GM12878 (cell line): Measurements from ENCODE around the gene CHSY3. TPM values are rescaled to one million over a fixed set of nuclear protein-coding genes. Genes with fewer than 3 reads are reported as not detected.

Source experiments
- ATAC-seq: fragments of 200-7000 bp; cut with Tn5 transposase; 3 replicates; pipeline ENCODE4 v1.9.1; 2020; ENCODE audit warnings: mild to moderate bottlenecking, moderate library complexity
- BruUV-seq: library from RNA; stranded (reverse); fragments of 400-500 nt; replicated peaks from 2 replicates; lab custom pipeline; 2021; lab: Mats Ljungman, UMichigan
- CTCF ChIA-PET: fragments of 300-600 bp; sonication (Branson Sonifier 250); formaldehyde crosslinking; extraction: SDS; loops from one replicate; lab custom pipeline; 2021; ENCODE audit warnings: inconsistent platforms; lab: Yijun Ruan, JAX
- POLR2A ChIA-PET: fragments of 350-600 bp; formaldehyde crosslinking; extraction: SDS; loops from one replicate; lab custom pipeline; 2021; ENCODE audit warnings: inconsistent platforms; lab: Charles Lee
- RAD21 ChIA-PET: fragments of 300-600 bp; sonication (Branson Sonifier 250); formaldehyde crosslinking; loops from one replicate; lab custom pipeline; 2023; ENCODE audit warnings: antibody characterized with exemption; ENCODE audit not compliant: unreplicated experiment; lab: Charles Lee
- SMC1A ChIA-PET: fragments of 300-600 bp; sonication (Branson Sonifier 250); formaldehyde crosslinking; loops from one replicate; lab custom pipeline; 2023; ENCODE audit not compliant: unreplicated experiment, uncharacterized antibody; lab: Charles Lee
- DNase-seq: peaks from one replicate; pipeline ENCODE4 v3.0.0-alpha.2; 2011; ENCODE audit warnings: low read depth, low spot score
- FAIRE-seq: peaks from 3 replicates; lab custom pipeline; 2011; peaks lifted over from hg19 to GRCh38; lab: Jason Lieb, UNC
- H2AFZ ChIP-seq: 2 replicates; pipeline ENCODE4 v1.6.0; 2011; ENCODE audit warnings: low read depth, low read length, control low read depth; ENCODE audit not compliant: control insufficient read depth
- H3K27ac ChIP-seq: 2 replicates; pipeline ENCODE4 v1.5.1; 2011; ENCODE audit warnings: control low read depth; ENCODE audit not compliant: control insufficient read depth, insufficient read depth
- H3K27me3 ChIP-seq, 2 experiments: replicated peaks in 1 of 2; 2 replicates each; pipeline versions ENCODE4 v1.6.0 to v1.6.1; 2011; ENCODE audit warnings: low read length in 1 of 2; ENCODE audit not compliant: control insufficient read depth in 2 of 2, insufficient read depth in 2 of 2
- H3K36me3 ChIP-seq, 2 experiments: 2 replicates each; pipeline ENCODE4 v1.5.1; 2011; ENCODE audit warnings: low read length in 1 of 2; ENCODE audit not compliant: control insufficient read depth in 2 of 2, insufficient read depth in 2 of 2
- H3K4me1 ChIP-seq: 2 replicates; pipeline ENCODE4 v1.6.1; 2011; ENCODE audit warnings: mild to moderate bottlenecking, low read length, moderate library complexity, mixed read lengths; ENCODE audit not compliant: control insufficient read depth, insufficient read depth
- H3K4me2 ChIP-seq: 2 replicates; pipeline ENCODE4 v1.6.0; 2011; ENCODE audit warnings: control low read depth; ENCODE audit not compliant: control insufficient read depth, insufficient read depth
- H3K4me3 ChIP-seq: fragments of 200-600 bp; sonication (generic); 2 replicates; pipeline ENCODE4 v1.5.1; 2016
- H3K79me2 ChIP-seq: 2 replicates; pipeline ENCODE4 v1.6.0; 2011; ENCODE audit warnings: low read length; ENCODE audit not compliant: control insufficient read depth, insufficient read depth
- H3K9ac ChIP-seq: 2 replicates; pipeline ENCODE4 v1.8.0; 2011; ENCODE audit warnings: low read length, control low read depth, mixed read lengths; ENCODE audit not compliant: control insufficient read depth, insufficient read depth
- H3K9me3 ChIP-seq: replicated peaks from 3 replicates; pipeline ENCODE4 v1.5.1; 2011; ENCODE audit warnings: mild to moderate bottlenecking, low read length; ENCODE audit not compliant: control insufficient read depth, insufficient read depth
- H4K20me1 ChIP-seq: 2 replicates; pipeline ENCODE4 v1.6.0; 2011; ENCODE audit not compliant: control insufficient read depth, insufficient read depth
- BACH1 ChIP-seq: fragments of 450-650 bp; IDR thresholded peaks from 2 replicates; pipeline ENCODE4 v1.6.1; 2017; ENCODE audit warnings: mild to moderate bottlenecking, borderline replicate concordance
- BCL11A ChIP-seq: IDR thresholded peaks from 2 replicates; pipeline ENCODE4 v1.6.1; 2011; ENCODE audit warnings: low read depth, low read length
- PRDM15 ChIP-seq: fragments of 450-650 bp; formaldehyde crosslinking; IDR thresholded peaks from 2 replicates; pipeline ENCODE4 v1.4.0; 2020; ENCODE audit warnings: mild to moderate bottlenecking, moderate library complexity
- RELB ChIP-seq: fragments of 450-650 bp; IDR thresholded peaks from 2 replicates; pipeline ENCODE4 v1.6.1; 2017; ENCODE audit warnings: low read depth, mild to moderate bottlenecking, moderate library complexity
- SREBF1 ChIP-seq: IDR thresholded peaks from 2 replicates; pipeline ENCODE4 v1.6.1; 2012; ENCODE audit warnings: mild to moderate bottlenecking, low read length
- SUZ12 ChIP-seq: fragments of 200-600 bp; sonication (generic); IDR thresholded peaks from one replicate; pipeline ENCODE4 v1.6.1; 2018; ENCODE audit warnings: antibody characterized with exemption, mild to moderate bottlenecking; ENCODE audit not compliant: unreplicated experiment
- TCF12 ChIP-seq: IDR thresholded peaks from 2 replicates; pipeline ENCODE4 v1.6.1; 2011; ENCODE audit warnings: low read depth, mild to moderate bottlenecking, low read length
- TCF7 ChIP-seq: IDR thresholded peaks from 2 replicates; pipeline ENCODE4 v1.6.1; 2014; ENCODE audit warnings: antibody characterized with exemption, borderline replicate concordance
- YY1 ChIP-seq: IDR thresholded peaks from 2 replicates; pipeline ENCODE4 v1.6.1; 2011; ENCODE audit warnings: low read depth, mild to moderate bottlenecking, low read length
- ZNF24 ChIP-seq: fragments of 450-650 bp; IDR thresholded peaks from 2 replicates; pipeline ENCODE4 v1.6.1; 2017; ENCODE audit warnings: antibody characterized with exemption, mild to moderate bottlenecking
- WGBS: methylation state at CpG from one replicate; pipeline ENCODE4 v1.1.6; 2016; ENCODE audit warnings: low lambda C conversion rate; ENCODE audit not compliant: insufficient replicate concordance, insufficient coverage; ENCODE audit errors: missing lambda C conversion rate; 5-methylcytosine and 5-hydroxymethylcytosine counted together
- in situ Hi-C: fragments of 300-500 bp; cut with MboI; formaldehyde crosslinking; loops from 9 replicates; pipeline ENCODE4 v1.14.3; 2018; ENCODE audit warnings: mixed read lengths
- intact Hi-C: fragments of 100-400 bp; cut with micrococcal nuclease; formaldehyde crosslinking; loops from one replicate; pipeline ENCODE4 v1.14.2; 2022; ENCODE audit not compliant: unreplicated experiment
- polyA plus RNA-seq, 11 experiments: library from polyadenylated mRNA; depleted of rRNA in 4 of 11; unstranded in 6 of 11; stranded (reverse) in 5 of 11; fragments of >200 nt; fragmentation: Nextera tagmentation in 4 of 11; fragmentation: Illumina TruSeq in 1 of 11; extraction: Ambion mirVana in 4 of 11; extraction: Trizol in 1 of 11; gene quantifications; 1 replicate in 1 of 11; 2 replicates in 10 of 11; pipeline versions ENCODE4 v1.2.1 to v1.2.3, GENCODE V29; 2011 to 2016; ENCODE audit warnings: inconsistent platforms in 2 of 11, missing spikeins in 2 of 11, low read depth in 1 of 11
- total RNA-seq, 4 experiments: library from RNA; depleted of rRNA in 3 of 4; stranded (reverse); fragments of >200 nt in 3 of 4; fragmentation: Illumina TruSeq in 1 of 4; extraction: Trizol in 1 of 4; gene quantifications; 2 replicates each; pipeline versions ENCODE4 v1.2.1 to v1.2.3, GENCODE V29; 2013 to 2021

CHSY3 gene
- total and polyA plus RNA-seq, 10 of the 15 experiments (the other 5 are each of a cell fraction or from before 2014, with no cell fraction given) = not detected

- no peak overlapping the region for H2AFZ ChIP-seq
- no peaks in the 10 kb centered on the region for H3K4me1 ChIP-seq
- intact Hi-C loops (no loop called here), in situ Hi-C loops (no loop called here)
- CTCF ChIA-PET = no interaction called here
- no peak for FAIRE-seq
- no peaks in the 10 kb centered on the region for H4K20me1 ChIP-seq
- no peaks in the 10 kb centered on the region for H3K9me3 ChIP-seq
- no peak overlapping the region for H3K27ac ChIP-seq
- ATAC-seq = no peak
- no peaks in the 10 kb centered on the region for H3K27me3 ChIP-seq
- H3K4me3 ChIP-seq = no peak overlapping the region
- TF ChIP-seq TCF12 (no peak), BACH1 (no peak), SUZ12 (no peak), PRDM15 (CRISPR knock-in tag) (no peak), YY1 (no peak), TCF7 (no peak), SREBF1 (no peak), ZNF24 (no peak), RELB (no peak), BCL11A (no peak)
- RAD21 ChIA-PET = no interaction called here
- no peaks in the 10 kb centered on the region for H3K79me2 ChIP-seq
- WGBS = 0% methylated on average over 1 of the region's 1 CpG
- H3K4me2 ChIP-seq = no peak overlapping the region
- no peak for DNase-seq
- SMC1A ChIA-PET = no interaction called here
- BruUV-seq = no TSS peak
- H3K9ac ChIP-seq = no peak overlapping the region
- H3K36me3 ChIP-seq = no peaks in the 10 kb centered on the region
- POLR2A ChIA-PET = no interaction called here
Observed at GRCh38 chr5:129912601-129913255, 8.5 kb downstream of the CHSY3 start.
